ENCODE measurements around the gene NAALADL2.
"Not testable (repeated sequence)": the region's sequence is repeated elsewhere in the genome, so short reads cannot be mapped to it uniquely, and the experiment has no call there.

NAALADL2 gene

GRCh38 chr3:175614107-175614506, 755.0 kb downstream of the NAALADL2 start:
- DNase-seq = not testable (repeated sequence)

GRCh38 chr3:175617247-175617646, 758.1 kb downstream of the NAALADL2 start:
- DNase-seq = no peak

GRCh38 chr3:175619369-175619768, 760.2 kb downstream of the NAALADL2 start:
- DNase-seq = no peak

- no peak for DNase-seq
Observed at GRCh38 chr3:175620093-175620492, 761.0 kb downstream of the NAALADL2 start.

- DNase-seq = no peak
Observed at GRCh38 chr3:175620532-175620931, 761.4 kb downstream of the NAALADL2 start.

- DNase-seq = no peak
Observed at GRCh38 chr3:175640958-175641357, 781.8 kb downstream of the NAALADL2 start.

GRCh38 chr3:175646865-175647264, 787.7 kb downstream of the NAALADL2 start:
- DNase-seq = no peak

GRCh38 chr3:175648899-175649298, 789.8 kb downstream of the NAALADL2 start:
- DNase-seq = no peak

GRCh38 chr3:175651716-175652115, 792.6 kb downstream of the NAALADL2 start:
- no peak for DNase-seq

GRCh38 chr3:175655351-175655750, 796.2 kb downstream of the NAALADL2 start:
- no peak for DNase-seq

- DNase-seq = no peak
Observed at GRCh38 chr3:175656461-175656860, 797.3 kb downstream of the NAALADL2 start.

GRCh38 chr3:175659670-175660350, 800.7 kb downstream of the NAALADL2 start:
- DNase-seq = no peak

- no peak for DNase-seq
Observed at GRCh38 chr3:175662815-175663214, 803.7 kb downstream of the NAALADL2 start.

GRCh38 chr3:175664911-175665310, 805.8 kb downstream of the NAALADL2 start:
- no peak for DNase-seq

GRCh38 chr3:175668300-175668699, 809.2 kb downstream of the NAALADL2 start:
- no peak for DNase-seq

- no peak for DNase-seq
Observed at GRCh38 chr3:175670557-175670956, 811.4 kb downstream of the NAALADL2 start.

- DNase-seq = no peak
Observed at GRCh38 chr3:175672119-175672689, 813.1 kb downstream of the NAALADL2 start.

GRCh38 chr3:175679568-175679967, 820.4 kb downstream of the NAALADL2 start:
- no peak for DNase-seq

- DNase-seq = no peak
Observed at GRCh38 chr3:175692256-175692655, 833.1 kb downstream of the NAALADL2 start.

GRCh38 chr3:175695251-175695650, 836.1 kb downstream of the NAALADL2 start:
- no peak for DNase-seq

GRCh38 chr3:175702956-175703355, 843.8 kb downstream of the NAALADL2 start:
- DNase-seq = no peak

GRCh38 chr3:175704366-175705055, 845.4 kb downstream of the NAALADL2 start:
- DNase-seq = no peak

GRCh38 chr3:175713268-175713667, 854.1 kb downstream of the NAALADL2 start:
- no peak for DNase-seq

- no peak for DNase-seq
Observed at GRCh38 chr3:175716446-175716845, 857.3 kb downstream of the NAALADL2 start.
